HG03558 (cell line): Measurements from ENCODE around the gene GRK1.

ENCODE experiments used
- ATAC-seq: cut with Tn5 transposase; IDR thresholded peaks from one replicate; pipeline ENCODE4 v1.9.1; 2021; ENCODE audit warnings: moderate number of reproducible peaks; ENCODE audit not compliant: unreplicated experiment; ENCODE audit errors: extremely low read depth

The GRK1 gene

GRCh38 chr13:113768018-113768905, 101.2 kb downstream of the GRK1 start:
- ATAC-seq: no peak

- no peak for ATAC-seq
These were observed 102.1 kb downstream of the GRK1 start for GRCh38 chr13:113769106-113769505.

DNA sequence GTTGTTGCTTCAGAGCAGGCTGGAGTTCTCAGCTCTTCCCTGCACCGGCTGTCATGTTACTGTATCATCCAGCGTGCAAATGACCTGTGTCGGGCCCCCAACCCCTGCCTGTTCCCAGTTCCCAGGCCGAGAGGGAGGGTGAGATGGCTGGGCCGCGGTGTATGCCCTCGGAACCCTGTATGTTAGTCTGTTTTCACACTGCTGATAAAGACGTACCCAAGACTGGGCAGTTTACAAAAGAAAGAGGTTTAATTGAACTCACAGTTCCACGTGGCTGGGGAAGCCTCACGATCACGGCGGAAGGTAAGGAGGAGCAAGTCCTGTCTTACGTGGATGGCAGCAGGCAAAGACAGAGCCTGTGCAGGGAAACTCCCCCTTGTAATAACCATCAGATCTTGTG, 102.9 kb downstream of the GRK1 start:
- no peak for ATAC-seq

DNA sequence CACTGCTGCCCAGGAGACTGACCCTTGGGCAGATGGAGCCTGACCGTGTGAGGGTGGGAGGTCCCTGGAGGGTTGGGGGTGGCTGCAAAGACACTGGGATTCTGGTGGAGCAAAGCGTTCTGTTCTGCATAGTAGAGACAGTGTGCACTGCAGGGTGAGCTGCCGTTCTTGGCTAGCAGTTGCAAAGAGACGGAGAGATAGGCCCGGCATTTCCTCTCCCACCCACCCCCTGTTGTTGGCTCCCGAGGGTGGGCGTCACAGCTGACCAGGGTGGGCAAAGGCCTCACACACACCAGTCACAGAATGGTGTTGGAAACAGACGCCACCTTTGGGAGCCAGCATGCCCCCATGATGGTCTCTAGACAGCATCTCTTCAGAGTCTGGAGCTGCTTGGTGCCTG, 103.4 kb downstream of the GRK1 start:
- no peak for ATAC-seq

DNA sequence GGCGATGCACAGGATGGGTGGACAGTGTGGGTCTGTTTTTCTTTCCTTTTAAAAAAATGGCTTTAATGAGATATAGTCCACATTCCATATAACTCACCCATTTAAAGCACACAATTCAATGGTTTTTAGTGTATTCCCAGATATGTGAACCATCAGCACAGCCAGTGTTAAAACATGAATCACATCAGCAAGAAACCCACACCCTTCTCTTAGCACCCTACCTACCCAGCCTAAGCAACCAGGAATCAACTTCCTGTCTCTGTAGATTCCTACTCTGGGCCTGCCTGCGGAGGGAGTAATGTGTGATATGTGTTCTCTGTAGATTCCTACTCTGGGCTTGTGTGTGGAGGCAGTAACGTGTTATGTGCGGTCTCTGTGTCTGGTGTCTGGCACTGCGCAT, 103.9 kb downstream of the GRK1 start:
- ATAC-seq: no peak

- no peak for ATAC-seq
These were observed 104.8 kb downstream of the GRK1 start for GRCh38 chr13:113771709-113772331.

DNA sequence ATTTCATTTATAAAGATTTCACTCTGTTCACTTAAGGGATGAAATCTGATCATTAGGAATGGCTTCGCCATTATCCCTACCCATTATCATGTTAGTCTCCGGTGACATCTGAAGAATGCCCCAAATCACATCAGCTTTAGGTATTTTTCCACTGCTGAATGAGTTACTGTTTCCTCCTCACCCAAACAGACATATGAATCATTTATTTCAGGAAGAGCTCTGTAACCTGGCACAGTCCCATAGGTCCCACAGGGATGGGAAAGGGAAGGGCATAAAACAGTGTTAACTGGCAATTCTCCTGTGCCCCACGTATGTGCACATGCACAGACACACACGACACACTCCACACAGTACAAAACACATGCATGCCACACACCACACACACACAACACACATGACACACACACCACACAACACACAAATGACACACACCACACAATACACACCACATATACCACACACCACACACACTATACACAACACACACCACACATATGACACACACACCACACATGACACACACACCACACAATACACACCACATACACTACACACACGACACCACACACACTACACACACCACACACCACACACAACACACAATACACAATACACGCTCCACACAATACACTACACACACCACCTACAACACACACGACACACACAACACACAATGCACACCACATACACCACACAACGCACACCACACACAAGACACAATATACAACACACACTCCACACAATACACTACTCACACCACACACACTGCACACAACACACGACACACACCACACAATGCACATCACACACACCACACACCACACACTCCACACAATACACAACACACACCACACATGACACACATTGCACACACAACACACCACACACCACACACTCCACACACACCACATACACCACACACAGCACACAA, 107.4 kb downstream of the GRK1 start:
- no peak for ATAC-seq

DNA sequence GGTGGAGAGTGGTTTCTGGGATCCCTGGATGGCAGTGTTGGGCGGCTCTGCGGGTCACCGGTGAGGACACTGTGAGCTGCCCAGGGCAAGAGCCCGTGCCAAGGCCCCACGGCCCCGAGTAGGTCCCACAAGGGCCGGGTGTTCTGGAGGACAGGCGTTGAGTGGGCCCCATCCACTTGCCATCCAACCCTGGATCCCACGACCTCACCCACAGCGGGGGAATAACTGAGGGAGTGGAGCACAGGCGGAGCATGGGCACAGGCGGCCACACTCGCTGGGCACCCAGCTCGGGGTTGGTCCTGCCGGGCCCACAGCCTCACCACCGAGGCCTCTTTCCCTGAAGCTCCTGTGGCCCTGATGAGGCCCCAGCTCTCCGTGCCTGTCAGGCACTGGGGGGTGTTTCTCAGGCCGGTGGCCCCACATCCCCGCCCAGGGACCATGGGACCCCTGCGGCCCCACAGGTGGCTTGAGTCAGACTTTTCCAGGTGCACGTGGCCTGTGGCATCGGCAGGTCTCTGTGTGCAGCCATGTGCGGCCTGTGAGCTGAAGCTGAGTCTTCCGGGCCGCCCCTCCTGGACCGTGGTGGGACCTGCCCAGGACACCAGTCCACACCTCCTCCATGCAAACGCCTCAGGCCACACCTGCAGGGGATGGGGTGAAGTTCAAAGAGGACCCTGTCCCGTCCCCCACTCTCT, 108.6 kb downstream of the GRK1 start:
- no peak for ATAC-seq

DNA sequence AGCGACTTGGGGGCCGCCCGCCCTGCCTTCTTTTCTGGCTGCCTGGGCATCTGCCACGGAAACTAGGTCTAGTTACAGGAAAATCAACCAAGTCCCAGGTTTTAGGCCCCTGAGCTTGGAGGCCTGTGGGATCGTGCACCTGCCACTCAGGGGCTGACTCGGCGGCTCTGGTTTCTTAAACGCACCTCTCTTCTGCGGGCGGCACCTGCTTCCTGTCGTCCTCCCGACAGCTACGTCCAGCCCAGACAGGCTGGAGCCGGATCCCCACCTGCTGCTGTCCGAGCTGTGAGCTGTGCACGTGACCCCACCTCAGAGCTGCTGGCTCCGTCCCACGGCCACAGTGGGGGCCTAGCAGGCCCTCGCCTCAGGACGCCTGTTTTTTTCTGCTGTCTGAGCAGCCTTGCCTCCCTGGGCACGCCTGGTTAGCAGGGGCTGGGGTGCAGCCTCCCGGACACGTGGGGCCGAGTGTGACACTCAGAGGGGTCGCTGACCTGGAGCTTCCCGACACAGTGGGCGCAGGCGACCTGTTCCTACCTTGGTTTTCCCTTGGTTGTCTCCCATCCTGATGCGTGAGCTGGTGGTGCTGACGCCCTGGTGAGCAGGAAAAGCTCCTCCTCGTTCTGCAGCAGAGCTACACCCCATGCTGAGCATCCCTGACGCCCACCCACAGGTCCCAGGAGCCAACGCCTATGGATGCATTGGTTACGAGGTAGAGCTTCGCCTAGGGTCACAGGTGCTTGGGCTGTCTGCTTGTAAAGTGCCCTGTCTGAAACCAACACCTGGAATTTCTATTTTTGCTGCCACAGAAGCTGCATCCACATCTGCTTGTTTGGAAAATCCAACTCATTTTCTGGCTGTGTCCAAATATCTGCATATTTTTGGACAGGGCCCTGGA, 109.5 kb downstream of the GRK1 start:
- no peak for ATAC-seq

DNA sequence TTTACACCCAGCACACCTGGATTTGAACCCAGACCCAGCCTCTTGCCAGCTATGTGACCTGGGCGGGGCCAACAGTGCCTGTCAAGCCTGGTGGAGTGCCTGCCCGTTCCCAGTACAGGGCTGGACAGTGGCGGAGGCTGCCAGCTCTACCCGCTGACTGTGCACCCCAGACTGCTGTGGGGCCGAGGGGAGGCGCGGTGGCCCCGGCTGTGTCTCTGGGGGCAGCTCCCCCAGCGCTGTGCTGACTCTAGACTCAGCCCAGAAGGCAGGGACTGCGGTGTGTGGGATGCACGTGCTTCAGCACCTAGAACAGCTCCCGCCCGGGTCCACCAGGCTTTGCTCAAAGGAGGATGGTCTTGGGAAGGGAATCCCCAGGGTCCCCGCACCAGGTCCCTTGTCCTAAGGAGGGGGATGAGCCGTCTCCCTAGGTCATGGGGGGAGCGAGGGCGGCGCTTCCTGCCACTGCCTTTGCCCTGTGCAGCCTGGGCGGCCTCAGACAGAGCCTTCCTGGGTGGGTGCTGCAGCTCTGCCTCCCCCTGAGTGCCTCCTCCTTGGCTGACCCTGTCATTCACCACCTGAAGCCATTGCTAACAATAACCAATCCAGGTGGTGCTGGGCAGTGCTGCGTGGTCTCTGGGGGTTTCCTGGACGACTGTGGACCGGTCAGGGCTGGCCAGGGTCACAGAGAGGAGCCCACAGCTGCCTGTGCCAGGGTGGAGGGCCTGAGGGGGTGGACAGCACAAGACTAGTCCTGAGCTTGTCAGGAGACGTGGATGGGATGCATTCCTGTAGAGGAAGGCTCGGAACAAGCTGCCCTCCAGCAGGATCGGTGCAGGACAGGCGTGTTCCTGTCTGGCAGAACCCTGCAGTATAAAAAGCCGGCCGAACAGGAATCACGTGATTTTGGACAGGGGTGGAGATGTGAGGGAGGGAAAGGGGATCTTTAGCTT, 110.6 kb downstream of the GRK1 start:
- ATAC-seq: no peak

DNA sequence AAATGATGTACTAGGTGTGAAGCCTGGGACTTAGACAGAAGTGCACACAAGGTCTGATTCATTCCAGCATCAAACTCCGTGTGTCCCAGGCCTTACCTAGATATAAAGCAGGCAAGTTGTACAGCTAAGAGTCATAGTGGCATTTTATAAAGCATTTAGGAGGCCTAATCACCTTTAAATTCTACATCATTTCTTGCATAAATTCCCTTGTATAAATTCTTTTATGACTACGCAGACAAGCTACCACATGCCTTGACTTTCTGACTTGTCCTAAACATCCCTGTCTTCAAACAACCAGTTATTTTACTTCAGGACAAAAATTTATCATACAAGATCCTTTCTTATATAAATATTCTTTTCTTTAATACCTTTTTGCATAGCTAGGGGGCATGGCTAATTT, 114.6 kb downstream of the GRK1 start:
- no peak for ATAC-seq

GRCh38 chr13:113782472-113782871, 115.5 kb downstream of the GRK1 start:
- ATAC-seq: no peak

DNA sequence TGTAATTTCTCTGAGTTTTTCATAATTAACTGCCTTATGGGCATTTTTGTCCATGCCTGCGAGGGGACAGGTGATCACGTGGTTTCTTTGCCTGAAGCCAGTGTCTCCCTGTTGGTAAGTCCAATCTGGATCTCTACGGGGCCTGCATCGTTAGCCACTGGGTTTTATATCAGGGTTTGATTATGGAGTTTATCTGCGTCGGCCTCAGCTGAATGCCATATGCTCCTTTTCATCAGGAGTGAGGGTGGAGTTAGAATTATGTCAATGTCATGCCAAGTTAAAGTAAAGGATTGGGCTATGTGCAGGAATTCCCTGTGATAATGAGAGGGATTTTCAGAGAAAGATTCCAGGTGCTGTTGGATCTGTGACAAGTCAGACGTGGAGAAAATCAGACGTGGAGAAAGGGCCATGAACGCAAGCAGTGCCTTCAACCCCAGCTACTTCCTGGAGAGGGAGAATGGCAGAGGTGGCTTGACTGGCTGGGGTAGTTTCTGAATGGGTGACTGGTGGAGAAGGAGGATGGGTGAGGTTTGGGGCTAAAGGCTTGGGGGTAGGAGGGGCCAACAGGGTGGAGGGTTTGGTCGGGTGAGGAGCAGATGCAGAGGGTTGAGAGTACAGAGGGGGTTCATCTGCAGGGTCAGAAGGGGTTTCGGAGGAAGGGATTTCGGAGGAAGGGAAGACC, 116.3 kb downstream of the GRK1 start:
- no peak for ATAC-seq

GRCh38 chr13:113783966-113784644, 117.1 kb downstream of the GRK1 start:
- no peak for ATAC-seq

DNA sequence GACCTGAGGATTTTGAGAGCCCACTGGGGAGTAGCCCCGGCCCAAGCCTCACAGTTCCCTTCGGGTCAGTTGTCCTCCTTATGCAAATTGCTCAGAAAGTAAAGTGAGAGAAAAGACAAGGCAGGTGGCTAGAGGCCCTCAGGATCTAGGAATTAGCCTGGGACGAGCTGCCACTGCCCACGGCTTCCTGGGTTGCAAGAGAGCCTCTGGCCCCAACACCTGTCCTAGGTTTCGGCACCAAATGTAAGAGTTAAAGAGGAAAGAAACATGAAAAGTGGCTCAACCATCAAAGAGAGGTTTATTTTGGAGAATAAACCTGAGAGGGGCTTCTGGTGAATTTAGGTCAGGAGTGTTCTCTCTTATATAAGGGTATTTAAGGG, 117.6 kb downstream of the GRK1 start:
- no peak for ATAC-seq

GRCh38 chr13:113785051-113786010, 118.3 kb downstream of the GRK1 start:
- ATAC-seq: no peak
